ENCODE measurements around the gene CD7. TPM values are rescaled to one million over a fixed set of nuclear protein-coding genes. Genes with fewer than 3 reads are reported as not detected.

Gene CD7
- total RNA-seq, 1 experiment from 2014 or later, result 0.74 TPM

GRCh38 chr17:82324566-82325285 lies 7.3 kb upstream of the CD7 start:
- no peak overlapping the region for H3K4me3 Mint-ChIP-seq
- H3K36me3 Mint-ChIP-seq, result no peaks in the 10 kb centered on the region
- no peaks in the 10 kb centered on the region for H3K9me3 Mint-ChIP-seq
- no peak for ATAC-seq
- TF ChIP-seq JAZF1 (CRISPR knock-in tag; IDR thresholded peaks at IDR 0.05) (no peak), NFATC4 (CRISPR knock-in tag; IDR thresholded peaks at IDR 0.05) (no peak), HMGA2 (CRISPR knock-in tag; IDR thresholded peaks at IDR 0.05) (no peak), ZNF671 (CRISPR knock-in tag; IDR thresholded peaks at IDR 0.05) (no peak), AR (CRISPR knock-in tag; IDR thresholded peaks at IDR 0.05) (no peak), FOXP4 (CRISPR knock-in tag; IDR thresholded peaks at IDR 0.05) (no peak), SOX15 (CRISPR knock-in tag; IDR thresholded peaks at IDR 0.05) (no peak), ZNF425 (CRISPR knock-in tag; conservative IDR thresholded peaks at IDR 0.05) (no peak), OVOL2 (CRISPR knock-in tag; IDR thresholded peaks at IDR 0.05; ENCODE audit: borderline replicate concordance) (no peak)
- ChIA-PET POLR2A (no interaction called here), CTCF (interaction anchor here (1.0 to 1.9 kb wide), 4 partner anchors 24 to 119 kb away, joined by 3 to 5 read pairs (median 4); no protein-coding TSS in a partner anchor)
- no peak overlapping the region for H3K27ac Mint-ChIP-seq
- DNase-seq (ENCODE audit: low spot score), result no peak
- H3K4me1 Mint-ChIP-seq, result peaks cover 7% of the 10 kb centered on the region
- no peaks in the 10 kb centered on the region; the same call in 1 of the 2 replicates for H3K27me3 Mint-ChIP-seq (ENCODE audit: low read depth)

- ATAC-seq (no peak), DNase-seq (ENCODE audit: low spot score) (no peak)
- no peaks in the 10 kb centered on the region for H3K9me3 Mint-ChIP-seq
- H3K36me3 Mint-ChIP-seq, result no peaks in the 10 kb centered on the region
- peaks cover 7% of the 10 kb centered on the region for H3K4me1 Mint-ChIP-seq
- H3K4me3 Mint-ChIP-seq, result no peak overlapping the region
- no peak for TF ChIP-seq NR1H2 (CRISPR knock-in tag; IDR thresholded peaks at IDR 0.05)
- no peak for TF ChIP-seq ZNF425 (CRISPR knock-in tag; conservative IDR thresholded peaks at IDR 0.05)
- TF ChIP-seq TCF7 (CRISPR knock-in tag; IDR thresholded peaks at IDR 0.05; ENCODE audit: low read depth), result no peak
- no peak for TF ChIP-seq ATF3 (CRISPR knock-in tag; conservative IDR thresholded peaks at IDR 0.05)
- TF ChIP-seq HMGA2 (CRISPR knock-in tag; IDR thresholded peaks at IDR 0.05), result no peak
- no peak for TF ChIP-seq E2F5 (CRISPR knock-in tag; IDR thresholded peaks at IDR 0.05)
- H3K27ac Mint-ChIP-seq, result no peak overlapping the region
- H3K27me3 Mint-ChIP-seq (ENCODE audit: low read depth), result no peaks in the 10 kb centered on the region; the same call in 1 of the 2 replicates
- ChIA-PET POLR2A (no interaction called here), CTCF (interaction anchor here (0.6 to 1.6 kb wide), 3 partner anchors 23 to 198 kb away, joined by 3 to 6 read pairs (median 4); no protein-coding TSS in a partner anchor)
These were observed 6.3 kb upstream of the CD7 start for GRCh38 chr17:82323514-82324234.

Measured in WTC11 (cell line).